Neural cell (in vitro differentiated cells): ENCODE results near the gene SLC18B1. TPM values are rescaled to one million over a fixed set of nuclear protein-coding genes. Genes with fewer than 3 reads are reported as not detected.

Source experiments
- H2AFZ ChIP-seq: fragments of 200-600, 300-800 bp; sonication (generic), shearing (Covaris generic); 2 replicates; pipeline ENCODE4 v1.6.0; 2014; ENCODE audit warnings: low read depth, mild to moderate bottlenecking, antibody characterized with exemption, low read length, moderate library complexity
- H3F3A ChIP-seq: fragments of 200-600 bp; shearing (Covaris generic); 2 replicates; pipeline ENCODE4 v1.6.1; 2016; ENCODE audit warnings: mild to moderate bottlenecking, moderate library complexity, mixed read lengths, antibody characterized with exemption, low read length; ENCODE audit not compliant: insufficient read depth, poor library complexity, severe bottlenecking
- H3K27ac ChIP-seq: fragments of 200-600, 300-800 bp; sonication (generic), shearing (Covaris generic); 2 replicates; pipeline ENCODE4 v1.5.1; 2014; ENCODE audit warnings: mild to moderate bottlenecking, low read length, moderate library complexity
- H3K27me3 ChIP-seq: fragments of 300-800, 200-600 bp; sonication (generic), shearing (Covaris generic); 2 replicates; pipeline ENCODE4 v1.6.0; 2014; ENCODE audit warnings: mild to moderate bottlenecking, low read depth, low read length, moderate library complexity; ENCODE audit not compliant: insufficient read depth
- H3K36me3 ChIP-seq: fragments of 300-800, 200-600 bp; sonication (generic), shearing (Covaris generic); 2 replicates; pipeline ENCODE4 v1.5.1; 2014; ENCODE audit warnings: mild to moderate bottlenecking, antibody characterized with exemption, low read length, moderate library complexity; ENCODE audit not compliant: insufficient read depth
- H3K4me2 ChIP-seq: fragments of 300-800, 200-600 bp; sonication (generic), shearing (Covaris generic); 2 replicates; pipeline ENCODE4 v1.6.0; 2014; ENCODE audit warnings: mild to moderate bottlenecking, low read length
- H3K4me3 ChIP-seq: fragments of 300-800, 200-600 bp; sonication (generic), shearing (Covaris generic); 2 replicates; pipeline ENCODE4 v1.5.1; 2014; ENCODE audit warnings: mild to moderate bottlenecking, low read length, moderate library complexity
- H3K79me2 ChIP-seq: fragments of 200-600 bp; shearing (Covaris generic); replicated peaks from 2 replicates; pipeline ENCODE4 v1.6.0; 2014; ENCODE audit warnings: mild to moderate bottlenecking, low read length, moderate library complexity; ENCODE audit not compliant: insufficient read depth
- H3K9ac ChIP-seq: fragments of 300-800, 200-600 bp; sonication (generic), shearing (Covaris generic); 2 replicates; pipeline ENCODE4 v1.6.1; 2016; ENCODE audit warnings: mild to moderate bottlenecking, low read length, mixed read lengths
- H3K9me2 ChIP-seq: fragments of 200-600 bp; shearing (Covaris generic); 2 replicates; pipeline ENCODE4 v1.6.1; 2016; ENCODE audit warnings: mild to moderate bottlenecking, low read length, mixed read lengths; ENCODE audit not compliant: insufficient read depth
- H3K9me3 ChIP-seq: fragments of 200-600, 300-800 bp; sonication (generic), shearing (Covaris generic); 2 replicates; pipeline ENCODE4 v1.6.1; 2016; ENCODE audit warnings: mild to moderate bottlenecking, mixed run types, low read length, moderate library complexity, mixed read lengths
- H4K20me1 ChIP-seq: fragments of 200-600 bp; shearing (Covaris generic); 2 replicates; pipeline ENCODE4 v1.6.1; 2016; ENCODE audit warnings: mild to moderate bottlenecking, mixed run types; ENCODE audit not compliant: insufficient read depth
- EP300 ChIP-seq: fragments of 450-650 bp; conservative IDR thresholded peaks from 2 replicates; pipeline ENCODE4 v1.6.1; 2014; ENCODE audit warnings: antibody characterized with exemption, mild to moderate bottlenecking, moderate library complexity; ENCODE audit not compliant: poor library complexity, severe bottlenecking
- EZH2 ChIP-seq: fragments of 200-600, 300-800 bp; shearing (Covaris generic), sonication (generic); IDR thresholded peaks from 2 replicates; pipeline ENCODE4 v1.6.1; 2014; ENCODE audit warnings: antibody characterized with exemption, low read length, borderline replicate concordance, mild to moderate bottlenecking; ENCODE audit not compliant: insufficient read depth, poor library complexity, severe bottlenecking
- MXI1 ChIP-seq: fragments of 450-650 bp; conservative IDR thresholded peaks from 2 replicates; pipeline ENCODE4 v1.6.1; 2014; ENCODE audit warnings: antibody characterized with exemption, mild to moderate bottlenecking; ENCODE audit not compliant: poor library complexity, severe bottlenecking
- POLR2AphosphoS5 ChIP-seq: IDR thresholded peaks from 2 replicates; pipeline ENCODE4 v1.6.1; 2012
- RAD21 ChIP-seq: fragments of 450-650 bp; conservative IDR thresholded peaks from 2 replicates; pipeline ENCODE4 v1.6.1; 2014; ENCODE audit warnings: antibody characterized with exemption, mild to moderate bottlenecking, moderate library complexity
- REST ChIP-seq: IDR thresholded peaks from 2 replicates; pipeline ENCODE4 v1.6.1; 2012; ENCODE audit warnings: borderline replicate concordance
- SMC3 ChIP-seq: fragments of 450-650 bp; conservative IDR thresholded peaks from 2 replicates; pipeline ENCODE4 v1.6.1; 2014; ENCODE audit warnings: antibody characterized with exemption, mild to moderate bottlenecking, moderate library complexity; ENCODE audit not compliant: poor library complexity
- TAF1 ChIP-seq: IDR thresholded peaks from 2 replicates; pipeline ENCODE4 v1.6.1; 2012; ENCODE audit warnings: low read depth
- polyA plus RNA-seq: library from polyadenylated mRNA; depleted of rRNA; stranded (reverse); fragments of >200 nt; gene quantifications from 2 replicates; pipeline ENCODE4 v1.2.3, GENCODE V29; 2014
- TF ChIP-seq, protein P1 (sequence below): fragments of 450-650 bp; IDR thresholded peaks from 2 replicates; pipeline ENCODE4 v1.5.1; 2014; ENCODE audit warnings: antibody characterized with exemption, mild to moderate bottlenecking, moderate library complexity; ENCODE audit not compliant: poor library complexity, severe bottlenecking

SLC18B1 gene
- polyA plus RNA-seq, 1 donor from 2014 or later: 9.0 TPM

DNA sequence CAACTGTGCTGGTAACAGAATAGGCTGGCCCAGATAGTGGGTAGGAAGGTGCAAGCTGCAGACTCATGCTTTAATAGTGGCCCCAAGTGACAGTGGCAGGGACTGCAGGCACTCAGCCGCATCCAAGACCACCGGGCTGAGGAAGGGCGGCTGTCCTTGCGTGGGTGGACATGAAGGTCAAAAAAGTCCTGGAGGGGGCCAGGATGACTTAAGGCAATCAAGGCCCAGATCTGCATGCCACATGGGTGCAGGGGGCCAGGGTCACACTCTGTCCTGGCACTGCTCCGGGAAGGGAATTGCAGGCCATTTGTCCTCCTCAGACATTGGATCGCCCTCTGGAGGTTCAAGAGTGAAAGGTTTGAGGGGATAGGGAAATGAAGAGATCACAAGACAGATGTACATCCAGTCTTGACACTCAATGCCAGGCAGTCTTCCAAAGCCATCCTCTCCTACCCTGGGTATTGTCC is 30.4 kb downstream of the SLC18B1 start:
- TF ChIP-seq EP300 (no peak), EZH2 (no peak), RAD21 (no peak), TAF1 (no peak), POLR2AphosphoS5 (no peak), MXI1 (no peak), REST (no peak), SMC3 (no peak)
- TF ChIP-seq, protein P1, sequence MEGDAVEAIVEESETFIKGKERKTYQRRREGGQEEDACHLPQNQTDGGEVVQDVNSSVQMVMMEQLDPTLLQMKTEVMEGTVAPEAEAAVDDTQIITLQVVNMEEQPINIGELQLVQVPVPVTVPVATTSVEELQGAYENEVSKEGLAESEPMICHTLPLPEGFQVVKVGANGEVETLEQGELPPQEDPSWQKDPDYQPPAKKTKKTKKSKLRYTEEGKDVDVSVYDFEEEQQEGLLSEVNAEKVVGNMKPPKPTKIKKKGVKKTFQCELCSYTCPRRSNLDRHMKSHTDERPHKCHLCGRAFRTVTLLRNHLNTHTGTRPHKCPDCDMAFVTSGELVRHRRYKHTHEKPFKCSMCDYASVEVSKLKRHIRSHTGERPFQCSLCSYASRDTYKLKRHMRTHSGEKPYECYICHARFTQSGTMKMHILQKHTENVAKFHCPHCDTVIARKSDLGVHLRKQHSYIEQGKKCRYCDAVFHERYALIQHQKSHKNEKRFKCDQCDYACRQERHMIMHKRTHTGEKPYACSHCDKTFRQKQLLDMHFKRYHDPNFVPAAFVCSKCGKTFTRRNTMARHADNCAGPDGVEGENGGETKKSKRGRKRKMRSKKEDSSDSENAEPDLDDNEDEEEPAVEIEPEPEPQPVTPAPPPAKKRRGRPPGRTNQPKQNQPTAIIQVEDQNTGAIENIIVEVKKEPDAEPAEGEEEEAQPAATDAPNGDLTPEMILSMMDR: no peak
- Histone ChIP-seq H3F3A (no peaks in the 10 kb centered on the region), H4K20me1 (no peaks in the 10 kb centered on the region), H3K4me2 (no peak overlapping the region), H3K27ac (no peak overlapping the region), H3K9me2 (no peaks in the 10 kb centered on the region), H3K9me3 (no peaks in the 10 kb centered on the region), H3K9ac (no peak overlapping the region), H3K79me2 (no peaks in the 10 kb centered on the region), H3K36me3 (no peaks in the 10 kb centered on the region), H2AFZ (no peak overlapping the region), H3K27me3 (no peaks in the 10 kb centered on the region), H3K4me3 (no peak overlapping the region)

DNA sequence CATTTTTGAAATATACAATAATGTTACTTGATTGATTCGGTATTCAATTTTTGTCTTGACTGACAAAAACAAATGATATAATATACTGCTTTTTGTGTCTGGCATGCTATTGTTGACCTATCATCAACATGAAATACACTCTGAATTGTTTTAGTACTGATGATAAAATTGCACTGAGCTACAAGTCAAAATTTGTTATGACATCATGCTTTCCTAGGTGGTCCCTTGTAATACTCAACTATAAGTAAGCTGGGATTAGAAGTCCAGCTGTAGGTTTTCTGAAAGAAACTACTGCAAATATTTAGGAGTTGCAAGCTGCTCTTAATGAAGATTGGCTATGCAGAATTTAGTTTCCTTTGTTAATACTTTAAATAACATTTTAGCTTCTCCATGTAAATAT is 32.9 kb downstream of the SLC18B1 start:
- H3K4me3 ChIP-seq: no peak overlapping the region
- H3K27me3 ChIP-seq: no peaks in the 10 kb centered on the region
- H3K9ac ChIP-seq: no peak overlapping the region
- no peaks in the 10 kb centered on the region for H3K9me2 ChIP-seq
- TF ChIP-seq TAF1 (no peak), EP300 (no peak), POLR2AphosphoS5 (no peak), REST (no peak), MXI1 (no peak), RAD21 (no peak), EZH2 (no peak)
- TF ChIP-seq, protein P1: no peak
- no peaks in the 10 kb centered on the region for H4K20me1 ChIP-seq
- H3K9me3 ChIP-seq: no peaks in the 10 kb centered on the region
- no peaks in the 10 kb centered on the region for H3F3A ChIP-seq
- no peak overlapping the region for H3K27ac ChIP-seq
- H3K4me2 ChIP-seq: no peak overlapping the region
- no peaks in the 10 kb centered on the region for H3K79me2 ChIP-seq
- no peak overlapping the region for H2AFZ ChIP-seq
- H3K36me3 ChIP-seq: no peaks in the 10 kb centered on the region
